Measurements from ENCODE around the gene RPL22. TPM values are rescaled to one million over a fixed set of nuclear protein-coding genes. Genes with fewer than 3 reads are reported as not detected.
A peak's percentile ranks its signal among the peaks of the same experiment; 100 is the strongest.

RPL22 gene
- polyA plus RNA-seq, 3 donors, result 62.6 to 97.2 (median 65.6) TPM

DNA sequence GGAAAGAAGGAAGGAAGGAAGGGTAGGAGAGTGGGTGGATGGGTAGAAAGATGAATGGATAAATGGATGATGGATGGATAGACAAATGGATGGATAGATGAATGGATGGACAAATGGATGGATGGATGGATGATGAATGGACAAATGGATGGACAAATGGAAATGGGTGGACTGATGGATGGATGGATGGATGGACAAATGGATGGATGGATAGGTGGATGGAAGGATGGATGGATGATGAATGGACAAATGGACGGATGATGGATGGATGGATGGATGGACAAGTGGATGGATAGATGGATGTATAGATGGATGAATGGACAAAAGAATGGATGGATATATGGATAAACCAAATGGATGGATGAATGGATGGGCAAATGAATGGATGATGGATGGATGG lies 49.8 kb downstream of the RPL22 start:
- peaks cover 0 to 10% of the 10 kb centered on the region in 2 donors for H3K27me3 ChIP-seq (ENCODE audit: control insufficient read depth in 2 of 2, insufficient read depth in 2 of 2, low read length in 2 of 2)
- H3K4me3 ChIP-seq (replicated peaks in 1 of 3; ENCODE audit: low read depth in 2 of 3, low read length in 3 of 3), result no peak overlapping the region
- Mint-ChIP-seq H3K4me3 (no peak overlapping the region), H3K27ac (no peak overlapping the region), H3K9me3 (peaks cover 0 to 3% (median 0%) of the 10 kb centered on the region in 7 donors), H3K27me3 (ENCODE audit: low read depth in 3 of 3) (peaks cover 0 to 19% (median 12%) of the 10 kb centered on the region in 3 donors), H3K4me1 (peaks cover 10% of the 10 kb centered on the region), H3K36me3 (no peaks in the 10 kb centered on the region)
- H3K4me2 ChIP-seq (replicated peaks; ENCODE audit: extremely low read depth, low read length, poor library complexity, severe bottlenecking), result no peak overlapping the region
- no peaks in the 10 kb centered on the region for H4K20me1 ChIP-seq (ENCODE audit: insufficient read depth, low read length)
- no peaks in the 10 kb centered on the region for H3K79me2 ChIP-seq (ENCODE audit: insufficient read depth, low read length)
- no peak overlapping the region for H3K9ac ChIP-seq (ENCODE audit: insufficient read depth, low read length, poor library complexity, severe bottlenecking)
- intact Hi-C loops (cut with micrococcal nuclease), result no loop called here
- H3K36me3 ChIP-seq (replicated peaks in 1 of 2; ENCODE audit: control insufficient read depth in 1 of 2, insufficient read depth in 2 of 2, low read length in 2 of 2), result no peaks in the 10 kb centered on the region
- 89% methylated on average over 1 of the region's 1 CpG for WGBS (ENCODE audit: insufficient coverage)
- no peak overlapping the region for H2AFZ ChIP-seq (ENCODE audit: insufficient read depth, low read depth, low read length, poor library complexity, severe bottlenecking)
- no peak for TF ChIP-seq CTCF (IDR thresholded peaks at IDR 0.05)
- peaks cover 5 to 13% of the 10 kb centered on the region in 2 donors for H3K4me1 ChIP-seq (ENCODE audit: control insufficient read depth in 1 of 2, insufficient read depth in 2 of 2, low read length in 2 of 2)
- no peak for DNase-seq
- H3K9me3 ChIP-seq (replicated peaks in 1 of 2; ENCODE audit: control insufficient read depth in 1 of 2, insufficient read depth in 1 of 2, low read length in 2 of 2), result no peaks in the 10 kb centered on the region
- no peak overlapping the region for H3K27ac ChIP-seq (ENCODE audit: low read depth in 1 of 2, low read length in 2 of 2)

- Histone ChIP-seq H3K9ac (ENCODE audit: insufficient read depth, low read length, poor library complexity, severe bottlenecking) (no peak overlapping the region), H4K20me1 (ENCODE audit: insufficient read depth, low read length) (no peaks in the 10 kb centered on the region), H3K27me3 (ENCODE audit: control insufficient read depth in 2 of 2, insufficient read depth in 2 of 2, low read length in 2 of 2) (peaks cover 0 to 10% of the 10 kb centered on the region in 2 donors), H3K79me2 (ENCODE audit: insufficient read depth, low read length) (no peaks in the 10 kb centered on the region), H3K4me3 (replicated peaks in 1 of 3; ENCODE audit: low read depth in 2 of 3, low read length in 3 of 3) (peak overlapping the region in 2 of 3 experiments; percentile 12 to 39), H2AFZ (ENCODE audit: insufficient read depth, low read depth, low read length, poor library complexity, severe bottlenecking) (peak overlapping the region; percentile 46), H3K4me2 (replicated peaks; ENCODE audit: extremely low read depth, low read length, poor library complexity, severe bottlenecking) (peak overlapping the region; percentile 66), H3K9me3 (replicated peaks in 1 of 2; ENCODE audit: control insufficient read depth in 1 of 2, insufficient read depth in 1 of 2, low read length in 2 of 2) (no peaks in the 10 kb centered on the region), H3K27ac (ENCODE audit: low read depth in 1 of 2, low read length in 2 of 2) (no peak overlapping the region), H3K36me3 (replicated peaks in 1 of 2; ENCODE audit: control insufficient read depth in 1 of 2, insufficient read depth in 2 of 2, low read length in 2 of 2) (no peaks in the 10 kb centered on the region), H3K4me1 (ENCODE audit: control insufficient read depth in 1 of 2, insufficient read depth in 2 of 2, low read length in 2 of 2) (peaks cover 5 to 13% of the 10 kb centered on the region in 2 donors)
- no peak overlapping the region for H3K27ac Mint-ChIP-seq
- DNase-seq, result peak; percentile 43 to 55 (median 49)
- peaks cover 0 to 20% (median 12%) of the 10 kb centered on the region in 3 donors for H3K27me3 Mint-ChIP-seq (ENCODE audit: low read depth in 3 of 3)
- peak overlapping the region; percentile 59 to 84 for H3K4me3 Mint-ChIP-seq
- no peaks in the 10 kb centered on the region for H3K36me3 Mint-ChIP-seq
- H3K4me1 Mint-ChIP-seq, result peaks cover 10% of the 10 kb centered on the region
- 5% methylated on average over 28 of the region's 53 CpGs for WGBS (ENCODE audit: insufficient coverage)
- H3K9me3 Mint-ChIP-seq, result peaks cover 0 to 3% (median 0%) of the 10 kb centered on the region in 7 donors
- intact Hi-C loops (cut with micrococcal nuclease), result no loop called here
- TF ChIP-seq CTCF (IDR thresholded peaks at IDR 0.05), result no peak
Observed at GRCh38 chr1:6148497-6149241, 50.7 kb downstream of the RPL22 start.
